HCT116 (cell line): Measurements from ENCODE around the gene TFDP1.

Source experiments
- CBX3 ChIP-seq: IDR thresholded peaks from 2 replicates; pipeline ENCODE4 v1.6.1; 2012; ENCODE audit warnings: low read depth
- CEBPB ChIP-seq: IDR thresholded peaks from 2 replicates; pipeline ENCODE4 v1.6.1; 2012; ENCODE audit warnings: low read depth
- CTCF ChIP-seq, 3 experiments: fragments of 200-600 bp in 1 of 3; sonication (generic) in 1 of 3; IDR thresholded peaks in 2 of 3; conservative IDR thresholded peaks in 1 of 3; 2 replicates each; pipeline ENCODE4 v1.5.1; 2012 to 2017; ENCODE audit warnings: low read depth in 2 of 3, low read length in 2 of 3, antibody characterized with exemption in 1 of 3, borderline replicate concordance in 1 of 3, control low read depth in 1 of 3, mild to moderate bottlenecking in 1 of 3, mixed read lengths in 1 of 3, mixed run types in 1 of 3, moderate library complexity in 1 of 3; ENCODE audit not compliant: insufficient read depth in 1 of 3
- ELF1 ChIP-seq: IDR thresholded peaks from 2 replicates; pipeline ENCODE4 v1.6.1; 2012; ENCODE audit warnings: low read depth, borderline replicate concordance
- EZH2 ChIP-seq: fragments of 200-600 bp; sonication (generic); IDR thresholded peaks from 2 replicates; pipeline ENCODE4 v1.6.1; 2017; ENCODE audit warnings: antibody characterized with exemption, mixed run types
- EZH2phosphoT487 ChIP-seq: fragments of 200-600 bp; IDR thresholded peaks from 2 replicates; pipeline ENCODE4 v1.6.1; 2018; ENCODE audit warnings: antibody characterized with exemption, borderline replicate concordance
- JUND ChIP-seq: IDR thresholded peaks from 2 replicates; pipeline ENCODE4 v1.6.1; 2012
- MAX ChIP-seq: IDR thresholded peaks from 2 replicates; pipeline ENCODE4 v1.6.1; 2012
- POLR2A ChIP-seq: IDR thresholded peaks from 2 replicates; pipeline ENCODE4 v1.7.0; 2011; ENCODE audit warnings: borderline replicate concordance; ENCODE audit not compliant: insufficient read depth, insufficient read length; ENCODE audit errors: extremely low read depth
- RAD21 ChIP-seq: IDR thresholded peaks from 2 replicates; pipeline ENCODE4 v1.6.1; 2012; ENCODE audit warnings: low read depth, mild to moderate bottlenecking
- SIN3A ChIP-seq: IDR thresholded peaks from 2 replicates; pipeline ENCODE4 v1.6.1; 2012; ENCODE audit warnings: low read depth
- TCF7L2 ChIP-seq: IDR thresholded peaks from 2 replicates; pipeline ENCODE4 v1.7.0; 2011; ENCODE audit warnings: borderline replicate concordance, inconsistent platforms; ENCODE audit not compliant: insufficient read depth, insufficient read length; ENCODE audit errors: extremely low read depth
- ZFX ChIP-seq: fragments of 450-650 bp; IDR thresholded peaks from 2 replicates; pipeline ENCODE4 v1.6.1; 2017

DNA sequence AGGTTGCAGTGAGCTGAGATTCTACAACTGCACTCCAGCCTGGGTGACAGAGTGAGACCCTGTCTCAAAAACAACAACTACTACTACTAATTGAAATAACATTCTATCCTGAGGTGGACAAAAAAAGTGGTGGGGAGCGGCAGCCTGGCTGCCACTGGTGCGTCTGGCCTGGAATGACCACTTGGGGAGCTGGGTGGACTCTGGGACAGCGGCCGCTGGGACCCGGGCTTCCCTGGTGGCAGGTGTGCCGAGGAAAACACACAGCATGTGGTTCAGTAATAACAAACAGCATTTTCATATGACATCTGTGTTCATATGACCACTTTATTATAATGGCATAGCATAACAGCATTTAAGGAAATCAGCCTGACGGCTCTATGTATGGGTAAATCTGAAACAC is 33.9 kb downstream of the TFDP1 start:
- TF ChIP-seq CTCF (IDR thresholded peaks at IDR 0.05 in 2 of 3, conservative IDR thresholded peaks at IDR 0.05 in 1 of 3; ENCODE audit: borderline replicate concordance in 1 of 3, insufficient read depth in 1 of 3, low read depth in 2 of 3, low read length in 2 of 3): no peak
- no peak for TF ChIP-seq POLR2A
- TF ChIP-seq MAX: no peak
- no peak for TF ChIP-seq EZH2
- no peak for TF ChIP-seq CEBPB
- no peak for TF ChIP-seq TCF7L2
- no peak for TF ChIP-seq CBX3
- TF ChIP-seq ZFX: no peak
- TF ChIP-seq SIN3A: no peak
- no peak for TF ChIP-seq JUND
- TF ChIP-seq EZH2phosphoT487: no peak
- no peak for TF ChIP-seq RAD21
- no peak for TF ChIP-seq ELF1
